IMR-90 (cell line): ENCODE measurements around the gene PPM1D. TPM values are rescaled to one million over a fixed set of nuclear protein-coding genes. Genes with fewer than 3 reads are reported as not detected.

Source experiments
- ATAC-seq: fragments of 200-7000 bp; cut with Tn5 transposase; 2 replicates; pipeline ENCODE4 v1.9.1; 2020; ENCODE audit warnings: low read depth, mild to moderate bottlenecking, moderate library complexity
- BruUV-seq: library from RNA; stranded (reverse); fragments of 400-500 nt; replicated peaks from 2 replicates; lab custom pipeline; 2021; lab: Mats Ljungman, UMichigan
- CTCF ChIA-PET: fragments of 300-600 bp; formaldehyde crosslinking; extraction: SDS; loops from one replicate; lab custom pipeline; 2021; ENCODE audit warnings: antibody characterized with exemption; lab: Yijun Ruan, JAX
- POLR2A ChIA-PET: fragments of 300-600 bp; sonication (Branson Sonifier 250); formaldehyde crosslinking; loops from one replicate; lab custom pipeline; 2022; ENCODE audit warnings: antibody characterized with exemption; ENCODE audit not compliant: unreplicated experiment; lab: Charles Lee
- DNase-seq: peaks from one replicate; pipeline ENCODE4 v3.0.0; 2013
- H2AFZ ChIP-seq: replicated peaks from 2 replicates; pipeline ENCODE3; 2013; ENCODE audit warnings: low read length, mild to moderate bottlenecking; ENCODE audit not compliant: poor library complexity
- H2AK5ac ChIP-seq: 2 replicates; pipeline ENCODE4 v1.6.1; 2013; ENCODE audit warnings: low read depth, low read length, inconsistent platforms
- H2AK9ac ChIP-seq: replicated peaks from 2 replicates; pipeline ENCODE3; 2013; ENCODE audit warnings: mild to moderate bottlenecking, low read depth, low read length, moderate library complexity; ENCODE audit not compliant: poor library complexity
- H2BK120ac ChIP-seq: 2 replicates; pipeline ENCODE4 v1.6.1; 2013; ENCODE audit warnings: low read depth, low read length, inconsistent platforms
- H2BK15ac ChIP-seq: 3 replicates; pipeline ENCODE4 v1.6.1; 2013; ENCODE audit warnings: low read depth, low read length, inconsistent platforms
- H2BK20ac ChIP-seq: 2 replicates; pipeline ENCODE4 v1.6.1; 2013; ENCODE audit warnings: low read depth, mild to moderate bottlenecking, inconsistent platforms, low read length, moderate library complexity
- H2BK5ac ChIP-seq: 2 replicates; pipeline ENCODE4 v1.6.1; 2013; ENCODE audit warnings: mild to moderate bottlenecking, low read depth, low read length, inconsistent platforms; ENCODE audit not compliant: poor library complexity, severe bottlenecking
- H3K14ac ChIP-seq: replicated peaks from 2 replicates; pipeline ENCODE4 v1.6.1; 2013; ENCODE audit warnings: low read depth, low read length, inconsistent platforms
- H3K18ac ChIP-seq: 2 replicates; pipeline ENCODE4 v1.6.1; 2013; ENCODE audit warnings: low read depth, low read length, control low read depth
- H3K23ac ChIP-seq: 2 replicates; pipeline ENCODE4 v1.6.1; 2013; ENCODE audit warnings: low read depth, low read length, inconsistent platforms
- H3K27ac ChIP-seq: 2 replicates; pipeline ENCODE4 v1.5.1; 2013; ENCODE audit warnings: mild to moderate bottlenecking, control low read depth, low read length; ENCODE audit not compliant: insufficient read depth
- H3K27me3 ChIP-seq: 2 replicates; pipeline ENCODE4 v1.6.1; 2013; ENCODE audit warnings: low read length; ENCODE audit not compliant: control insufficient read depth, insufficient read depth
- H3K36me3 ChIP-seq: 2 replicates; pipeline ENCODE4 v1.6.1; 2013; ENCODE audit warnings: low read length, mixed read lengths; ENCODE audit not compliant: control insufficient read depth, insufficient read depth
- H3K4ac ChIP-seq: 2 replicates; pipeline ENCODE4 v1.6.1; 2013; ENCODE audit warnings: low read depth, low read length, inconsistent platforms
- H3K4me1 ChIP-seq: 2 replicates; pipeline ENCODE4 v1.6.1; 2013; ENCODE audit warnings: low read length, mixed read lengths; ENCODE audit not compliant: control insufficient read depth, insufficient read depth
- H3K4me2 ChIP-seq: 2 replicates; pipeline ENCODE4 v1.6.1; 2013; ENCODE audit warnings: low read depth, mild to moderate bottlenecking, control low read depth, low read length, moderate library complexity
- H3K4me3 ChIP-seq: 2 replicates; pipeline ENCODE4 v1.5.1; 2013; ENCODE audit warnings: low read depth, mild to moderate bottlenecking, control low read depth, low read length, moderate library complexity; ENCODE audit not compliant: insufficient read depth
- H3K56ac ChIP-seq: 2 replicates; pipeline ENCODE4 v1.6.1; 2013; ENCODE audit warnings: low read length, inconsistent platforms; ENCODE audit not compliant: insufficient read depth; ENCODE audit errors: extremely low read depth
- H3K79me1 ChIP-seq, 2 experiments: 2 replicates each; pipeline ENCODE4 v1.6.1; 2013; ENCODE audit warnings: low read length in 2 of 2, inconsistent platforms in 1 of 2, low read depth in 1 of 2
- H3K9ac ChIP-seq: 2 replicates; pipeline ENCODE4 v1.6.1; 2013; ENCODE audit warnings: low read depth, low read length, control low read depth
- H3K9me1 ChIP-seq: 2 replicates; pipeline ENCODE4 v1.6.1; 2013; ENCODE audit warnings: low read length, inconsistent platforms; ENCODE audit not compliant: insufficient read depth
- H3K9me3 ChIP-seq: 2 replicates; pipeline ENCODE4 v1.6.1; 2013; ENCODE audit warnings: low read length; ENCODE audit not compliant: control insufficient read depth, insufficient read depth
- H4K20me1 ChIP-seq: 2 replicates; pipeline ENCODE4 v1.6.1; 2013; ENCODE audit warnings: low read length, inconsistent platforms; ENCODE audit not compliant: insufficient read depth
- H4K5ac ChIP-seq: 2 replicates; pipeline ENCODE4 v1.6.1; 2013; ENCODE audit warnings: mild to moderate bottlenecking, low read depth, low read length, control low read depth
- H4K8ac ChIP-seq, 2 experiments: 2 replicates each; pipeline ENCODE4 v1.6.1; 2013; ENCODE audit warnings: low read depth in 2 of 2, low read length in 2 of 2, control low read depth in 1 of 2, inconsistent platforms in 1 of 2
- H4K91ac ChIP-seq: 2 replicates; pipeline ENCODE4 v1.6.1; 2013; ENCODE audit warnings: low read depth, low read length, inconsistent platforms; ENCODE audit not compliant: insufficient read depth
- CEBPB ChIP-seq: IDR thresholded peaks from 2 replicates; pipeline ENCODE4 v1.6.1; 2012; ENCODE audit warnings: low read depth, low read length, improper control_type of control experiment
- MAFK ChIP-seq: IDR thresholded peaks from 2 replicates; pipeline ENCODE4 v1.6.1; 2012; ENCODE audit warnings: low read depth, low read length, improper control_type of control experiment
- NFE2L2 ChIP-seq: fragments of 150-350 bp; IDR thresholded peaks from 2 replicates; pipeline ENCODE4 v1.6.1; 2016; ENCODE audit warnings: low read depth, mild to moderate bottlenecking, low read length
- RAD21 ChIP-seq: IDR thresholded peaks from 2 replicates; pipeline ENCODE4 v1.6.1; 2012; ENCODE audit warnings: low read length, improper control_type of control experiment
- RFX5 ChIP-seq: IDR thresholded peaks from 2 replicates; pipeline ENCODE4 v1.8.0; 2012; ENCODE audit warnings: low read depth, mild to moderate bottlenecking, low read length, moderate library complexity
- SMC3 ChIP-seq: fragments of 150-350 bp; IDR thresholded peaks from 2 replicates; pipeline ENCODE4 v1.6.1; 2016; ENCODE audit warnings: low read depth, mild to moderate bottlenecking, antibody characterized with exemption, low read length, moderate library complexity
- WGBS, 2 experiments: methylation state at CpG; one replicate each; pipeline versions ENCODE4 v1.1.5 to v1.1.7; 2013; ENCODE audit warnings: missing lambda C conversion rate in 2 of 2; ENCODE audit not compliant: insufficient read length in 1 of 2; ENCODE audit errors: extremely low coverage in 2 of 2; 5-methylcytosine and 5-hydroxymethylcytosine counted together
- dilution Hi-C: fragments of 300-500 bp; cut with HindIII; formaldehyde crosslinking; loops from one replicate; pipeline ENCODE4 v1.14.3; 2018; ENCODE audit warnings: low sequenced_read_pairs; ENCODE audit not compliant: unreplicated experiment
- in situ Hi-C: fragments of 300-500 bp; cut with MboI; formaldehyde crosslinking; loops from 3 replicates; pipeline ENCODE4 v1.14.3; 2019; ENCODE audit warnings: low sequenced_read_pairs, inconsistent platforms, mixed read lengths
- intact Hi-C: fragments of 100-400 bp; cut with micrococcal nuclease; formaldehyde crosslinking; loops from 2 replicates; pipeline ENCODE4 v1.10.0; 2022
- polyA plus RNA-seq, 3 experiments: library from polyadenylated mRNA; depleted of rRNA; stranded (reverse); fragments of >200 nt; gene quantifications; 2 replicates each; pipeline ENCODE4 v1.2.3, GENCODE V29; 2012; ENCODE audit warnings: low replicate concordance in 1 of 3
- total RNA-seq: library from RNA; depleted of rRNA; stranded (reverse); fragments of >200 nt; gene quantifications from 2 replicates; pipeline ENCODE4 v1.2.3, GENCODE V29; 2012
- TF ChIP-seq, protein P1 (sequence below): fragments of 150-350 bp; IDR thresholded peaks from 2 replicates; pipeline ENCODE4 v1.6.1; 2016; ENCODE audit warnings: low read depth, mild to moderate bottlenecking, low read length, moderate library complexity, borderline replicate concordance
- TF ChIP-seq, protein P2 (sequence below): conservative IDR thresholded peaks from 2 replicates; pipeline ENCODE4 v1.5.1; 2012; ENCODE audit warnings: mild to moderate bottlenecking, low read depth, low read length, improper control_type of control experiment

PPM1D gene
- total and polyA plus RNA-seq, 2 of the 4 experiments (the other 2 are of a cell fraction) = 5.5 to 16.1 TPM

DNA sequence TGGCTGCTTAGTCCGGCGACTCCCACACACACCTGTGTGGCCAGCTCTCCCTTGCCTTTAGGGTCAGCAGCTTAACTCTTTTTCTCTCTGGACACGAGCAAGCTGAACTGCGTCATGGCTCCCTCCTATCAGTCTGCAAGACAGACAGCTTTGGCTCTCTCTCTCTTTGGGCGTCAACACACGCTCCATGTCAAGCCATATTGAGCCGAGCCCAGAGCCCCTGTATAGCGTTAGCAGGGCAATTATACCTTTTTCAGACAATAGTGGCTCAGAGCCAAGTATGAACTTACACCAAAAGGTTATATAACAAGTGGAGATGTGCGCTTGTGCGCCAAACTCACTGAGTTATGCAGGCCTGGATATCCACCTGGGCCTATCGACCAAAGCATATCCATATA, 39.1 kb upstream of the PPM1D start:
- H3K9me1 ChIP-seq = 0 out of 2 replicates have a peak, but pooled peaks cover 4% of the 10 kb centered on the region
- no peak overlapping the region for H4K8ac ChIP-seq
- DNase-seq (no peak), ATAC-seq (no peak)
- ChIA-PET POLR2A (no interaction called here), CTCF (no interaction called here)
- no peak overlapping the region for H2BK5ac ChIP-seq
- H3K27ac ChIP-seq = no peak overlapping the region
- 94% methylated on average over 2 of the region's 11 CpGs; no CpG with 5 or more reads in 1 of the 2 experiments for WGBS, 2 experiments
- no peaks in the 10 kb centered on the region for H3K79me1 ChIP-seq
- no peaks in the 10 kb centered on the region for H4K20me1 ChIP-seq
- H2BK20ac ChIP-seq = no peak overlapping the region
- H2AK5ac ChIP-seq = no peak overlapping the region
- no peak overlapping the region for H3K4me2 ChIP-seq
- H3K9me3 ChIP-seq = no peaks in the 10 kb centered on the region
- no peak overlapping the region for H3K4ac ChIP-seq
- dilution Hi-C loops = no loop called here
- H3K23ac ChIP-seq = no peak overlapping the region
- H3K4me1 ChIP-seq = no peaks in the 10 kb centered on the region
- no peak overlapping the region for H3K4me3 ChIP-seq
- no peak overlapping the region for H2AFZ ChIP-seq
- H3K14ac ChIP-seq = no peak overlapping the region
- no peak overlapping the region for H3K9ac ChIP-seq
- H2BK15ac ChIP-seq = no peak overlapping the region
- H2AK9ac ChIP-seq = no peak overlapping the region
- TF ChIP-seq RAD21 (no peak), SMC3 (no peak), MAFK (no peak), RFX5 (no peak), CEBPB (no peak), NFE2L2 (no peak)
- TF ChIP-seq, protein P1, sequence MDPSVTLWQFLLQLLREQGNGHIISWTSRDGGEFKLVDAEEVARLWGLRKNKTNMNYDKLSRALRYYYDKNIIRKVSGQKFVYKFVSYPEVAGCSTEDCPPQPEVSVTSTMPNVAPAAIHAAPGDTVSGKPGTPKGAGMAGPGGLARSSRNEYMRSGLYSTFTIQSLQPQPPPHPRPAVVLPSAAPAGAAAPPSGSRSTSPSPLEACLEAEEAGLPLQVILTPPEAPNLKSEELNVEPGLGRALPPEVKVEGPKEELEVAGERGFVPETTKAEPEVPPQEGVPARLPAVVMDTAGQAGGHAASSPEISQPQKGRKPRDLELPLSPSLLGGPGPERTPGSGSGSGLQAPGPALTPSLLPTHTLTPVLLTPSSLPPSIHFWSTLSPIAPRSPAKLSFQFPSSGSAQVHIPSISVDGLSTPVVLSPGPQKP = no peak
- TF ChIP-seq, protein P2, sequence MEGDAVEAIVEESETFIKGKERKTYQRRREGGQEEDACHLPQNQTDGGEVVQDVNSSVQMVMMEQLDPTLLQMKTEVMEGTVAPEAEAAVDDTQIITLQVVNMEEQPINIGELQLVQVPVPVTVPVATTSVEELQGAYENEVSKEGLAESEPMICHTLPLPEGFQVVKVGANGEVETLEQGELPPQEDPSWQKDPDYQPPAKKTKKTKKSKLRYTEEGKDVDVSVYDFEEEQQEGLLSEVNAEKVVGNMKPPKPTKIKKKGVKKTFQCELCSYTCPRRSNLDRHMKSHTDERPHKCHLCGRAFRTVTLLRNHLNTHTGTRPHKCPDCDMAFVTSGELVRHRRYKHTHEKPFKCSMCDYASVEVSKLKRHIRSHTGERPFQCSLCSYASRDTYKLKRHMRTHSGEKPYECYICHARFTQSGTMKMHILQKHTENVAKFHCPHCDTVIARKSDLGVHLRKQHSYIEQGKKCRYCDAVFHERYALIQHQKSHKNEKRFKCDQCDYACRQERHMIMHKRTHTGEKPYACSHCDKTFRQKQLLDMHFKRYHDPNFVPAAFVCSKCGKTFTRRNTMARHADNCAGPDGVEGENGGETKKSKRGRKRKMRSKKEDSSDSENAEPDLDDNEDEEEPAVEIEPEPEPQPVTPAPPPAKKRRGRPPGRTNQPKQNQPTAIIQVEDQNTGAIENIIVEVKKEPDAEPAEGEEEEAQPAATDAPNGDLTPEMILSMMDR = no peak
- H3K27me3 ChIP-seq = no peaks in the 10 kb centered on the region
- no peak overlapping the region for H3K56ac ChIP-seq
- H4K5ac ChIP-seq = no peak overlapping the region
- no TSS peak for BruUV-seq
- no peaks in the 10 kb centered on the region for H3K36me3 ChIP-seq
- intact Hi-C loops = no loop called here
- no peak overlapping the region for H3K18ac ChIP-seq
- H4K91ac ChIP-seq = no peak overlapping the region
- in situ Hi-C loops = no loop called here
- no peak overlapping the region for H2BK120ac ChIP-seq
